K562 (cell line): ENCODE results near the gene C11orf98. TPM values are rescaled to one million over a fixed set of nuclear protein-coding genes. Genes with fewer than 3 reads are reported as not detected.
A peak's percentile ranks its signal among the peaks of the same experiment; 100 is the strongest.

Experiments
- ATAC-seq: fragments of 200-7000 bp; cut with Tn5 transposase; 3 replicates; pipeline ENCODE4 v1.9.1; 2020; ENCODE audit warnings: moderate library complexity
- BruUV-seq: library from RNA; stranded (reverse); fragments of 400-500 nt; replicated peaks from 2 replicates; lab custom pipeline; 2021; lab: Mats Ljungman, UMichigan
- CTCF ChIA-PET: fragments of 300-600 bp; formaldehyde crosslinking; extraction: SDS; loops from one replicate; lab custom pipeline; 2021; ENCODE audit warnings: low intra/inter-chr PET ratio; lab: Yijun Ruan, JAX
- POLR2A ChIA-PET: fragments of 300-600, 350-650 bp; sonication (Branson Sonifier 250); formaldehyde crosslinking; extraction: SDS; loops from one replicate; lab custom pipeline; 2021; ENCODE audit warnings: antibody characterized with exemption, inconsistent platforms; lab: Yijun Ruan, JAX
- DNase-seq, 4 experiments: peaks; one replicate each; pipeline versions ENCODE4 v3.0.0 to v3.0.0-alpha.2; 2011 to 2018; ENCODE audit warnings: low spot score in 3 of 4, mixed read lengths in 3 of 4; ENCODE audit errors: extremely low read depth in 1 of 4
- FAIRE-seq: peaks from 2 replicates; lab custom pipeline; 2011; peaks lifted over from hg19 to GRCh38; lab: Jason Lieb, UNC
- H2AFZ ChIP-seq: 2 replicates; pipeline ENCODE4 v1.6.0; 2011; ENCODE audit warnings: low read depth, low read length, control low read depth, inconsistent platforms
- H3K27ac ChIP-seq: fragments of 200-600 bp; 3 replicates; pipeline ENCODE4 v1.8.0; 2011; ENCODE audit warnings: low read depth, mild to moderate bottlenecking, control low read depth, inconsistent platforms, low read length, moderate library complexity, mixed read lengths; ENCODE audit errors: extremely low read depth
- H3K27me3 ChIP-seq, 2 experiments: fragments of 300-600 bp in 1 of 2; 2 replicates in 1 of 2; 3 replicates in 1 of 2; pipeline versions ENCODE4 v1.6.0 to v1.8.0; 2011; ENCODE audit warnings: inconsistent platforms in 2 of 2, low read length in 2 of 2, mild to moderate bottlenecking in 1 of 2, mixed read lengths in 1 of 2, moderate library complexity in 1 of 2; ENCODE audit not compliant: control insufficient read depth in 2 of 2, insufficient read depth in 2 of 2
- H3K36me3 ChIP-seq: fragments of 300-600 bp; 3 replicates; pipeline ENCODE4 v1.8.0; 2011; ENCODE audit warnings: mild to moderate bottlenecking, low read length, inconsistent platforms; ENCODE audit not compliant: control insufficient read depth, insufficient read depth
- H3K4me1 ChIP-seq, 2 experiments: fragments of 200-600 bp in 1 of 2; replicated peaks in 1 of 2; 2 replicates in 1 of 2; 3 replicates in 1 of 2; pipeline versions ENCODE4 v1.5.1 to v1.8.0; 2011; ENCODE audit warnings: inconsistent platforms in 2 of 2, low read length in 2 of 2, mild to moderate bottlenecking in 1 of 2, mixed read lengths in 1 of 2, moderate library complexity in 1 of 2; ENCODE audit not compliant: control insufficient read depth in 2 of 2, insufficient read depth in 2 of 2
- H3K4me2 ChIP-seq: 2 replicates; pipeline ENCODE4 v1.6.1; 2011; ENCODE audit warnings: low read length, control low read depth, inconsistent platforms, mixed read lengths; ENCODE audit not compliant: insufficient read depth
- H3K4me3 ChIP-seq: fragments of 200-600 bp; sonication (generic), shearing (Covaris generic); 2 replicates; pipeline ENCODE4 v1.5.1; 2016; ENCODE audit warnings: control low read depth, inconsistent platforms
- H3K79me2 ChIP-seq: fragments of 200-600 bp; 3 replicates; pipeline ENCODE4 v1.8.0; 2011; ENCODE audit warnings: low read length, inconsistent platforms; ENCODE audit not compliant: control insufficient read depth, insufficient read depth
- H3K9ac ChIP-seq, 2 experiments: 2 replicates each; pipeline versions ENCODE4 v1.6.0 to v1.6.1; 2011; ENCODE audit warnings: low read depth in 2 of 2, low read length in 2 of 2, control low read depth in 1 of 2, inconsistent platforms in 1 of 2, mild to moderate bottlenecking in 1 of 2, mixed read lengths in 1 of 2; ENCODE audit not compliant: insufficient read depth in 1 of 2
- H3K9me1 ChIP-seq: one replicate; pipeline ENCODE4 v1.6.0; 2011; ENCODE audit warnings: inconsistent platforms, mild to moderate bottlenecking, low read length, moderate library complexity; ENCODE audit not compliant: control insufficient read depth, insufficient read depth
- H3K9me3 ChIP-seq: replicated peaks from 2 replicates; pipeline ENCODE4 v1.5.1; 2011; ENCODE audit warnings: low read depth, low read length, inconsistent platforms; ENCODE audit not compliant: control insufficient read depth, insufficient read depth
- H4K20me1 ChIP-seq: replicated peaks from 2 replicates; pipeline ENCODE4 v1.6.1; 2011; ENCODE audit warnings: low read length, inconsistent platforms, mixed read lengths; ENCODE audit not compliant: control insufficient read depth, insufficient read depth
- FOXK1 ChIP-seq: sonication (generic); formaldehyde crosslinking; IDR thresholded peaks from 2 replicates; pipeline ENCODE4 v1.8.0; 2022; ENCODE audit warnings: missing genetic modification reagents, mild to moderate bottlenecking, borderline replicate concordance
- GABPB1 ChIP-seq: sonication (generic); formaldehyde crosslinking; IDR thresholded peaks from 2 replicates; pipeline ENCODE4 v1.8.0; 2022; ENCODE audit warnings: mild to moderate bottlenecking, missing genetic modification reagents
- HNRNPUL1 ChIP-seq: fragments of 200-400 bp; formaldehyde crosslinking; IDR thresholded peaks from 2 replicates; pipeline ENCODE4 v1.6.1; 2017; ENCODE audit warnings: low read length
- JUN ChIP-seq, 2 experiments: sonication (generic) in 1 of 2; formaldehyde crosslinking in 1 of 2; IDR thresholded peaks; 2 replicates each; pipeline versions ENCODE4 v1.6.1 to v1.8.0; 2012 to 2022; ENCODE audit warnings: borderline replicate concordance in 2 of 2, mild to moderate bottlenecking in 2 of 2, improper control_type of control experiment in 1 of 2, low read depth in 1 of 2, low read length in 1 of 2, missing genetic modification reagents in 1 of 2
- POLR2G ChIP-seq: fragments of 200-400 bp; formaldehyde crosslinking; IDR thresholded peaks from 2 replicates; pipeline ENCODE4 v1.6.1; 2017; ENCODE audit warnings: low read depth, mild to moderate bottlenecking, antibody characterized with exemption, low read length, moderate library complexity
- PURB ChIP-seq: sonication (generic); formaldehyde crosslinking; IDR thresholded peaks from 2 replicates; pipeline ENCODE4 v1.9.0; 2021; ENCODE audit warnings: low read depth, mild to moderate bottlenecking, missing genetic modification reagents
- SIRT6 ChIP-seq: IDR thresholded peaks from one replicate; pipeline ENCODE4 v1.6.1; 2012; ENCODE audit warnings: low read depth, mild to moderate bottlenecking, control low read depth, inconsistent platforms, low read length, moderate library complexity
- ZNF134 ChIP-seq: fragments of 250-450 bp; sonication (Bioruptor Pico); conservative IDR thresholded peaks from 2 replicates; pipeline ENCODE4 v1.4.0; 2020
- WGBS: fragments of 100-300 bp; shearing (Covaris generic); methylation state at CpG from one replicate; pipeline ENCODE4 v1.1.6; 2016; ENCODE audit warnings: low coverage, mixed read lengths; ENCODE audit not compliant: insufficient coverage; ENCODE audit errors: missing lambda C conversion rate; 5-methylcytosine and 5-hydroxymethylcytosine counted together
- in situ Hi-C: fragments of 300-500 bp; cut with MboI; formaldehyde crosslinking; loops from 4 replicates; pipeline ENCODE4 v1.15.0; 2018; ENCODE audit warnings: inconsistent platforms, mixed read lengths
- intact Hi-C: fragments of 100-400 bp; cut with micrococcal nuclease; formaldehyde crosslinking; loops from 2 replicates; pipeline ENCODE4 v1.14.2; 2022
- polyA plus RNA-seq, 8 experiments: library from polyadenylated mRNA; depleted of rRNA in 4 of 8; stranded (reverse) in 5 of 8; unstranded in 3 of 8; fragments of >200 nt; fragmentation: Nextera tagmentation in 2 of 8; fragmentation: Illumina TruSeq in 1 of 8; extraction: Ambion mirVana in 2 of 8; extraction: Trizol in 1 of 8; gene quantifications; 2 replicates each; pipeline versions ENCODE4 v1.2.1 to v1.2.3, GENCODE V29; 2011 to 2014; ENCODE audit warnings: inconsistent platforms in 1 of 8, missing spikeins in 1 of 8
- total RNA-seq, 7 experiments: library from RNA; depleted of rRNA in 6 of 7; stranded (reverse); fragments of >200 nt in 6 of 7; fragmentation: Illumina TruSeq in 2 of 7; extraction: Trizol in 2 of 7; gene quantifications; 2 replicates each; pipeline versions ENCODE4 v1.2.1 to v1.2.3, GENCODE V29; 2011 to 2021; ENCODE audit warnings: low replicate concordance in 1 of 7
- TF ChIP-seq, protein P1 (sequence below): fragments of 450-650 bp; IDR thresholded peaks from 2 replicates; pipeline ENCODE4 v1.6.1; 2016; ENCODE audit warnings: antibody characterized with exemption

C11orf98 gene
- total and polyA plus RNA-seq, 9 of the 15 experiments (the other 6 are each of a cell fraction or from before 2014, with no cell fraction given), result 103 to 352 (median 218) TPM

GRCh38 chr11:62645946-62646824 lies 18.8 kb downstream of the C11orf98 start, which contains the start of gene GANAB (continued):
- no peak for TF ChIP-seq JUN (IDR thresholded peaks at IDR 0.05; ENCODE audit: borderline replicate concordance, low read depth, low read length)
- TF ChIP-seq JUN (CRISPR knock-in tag; IDR thresholded peaks at IDR 0.05; ENCODE audit: borderline replicate concordance), result no peak
- peak; percentile 98 for TF ChIP-seq POLR2G
- no peak for TF ChIP-seq ZNF134 (CRISPR knock-in tag)
- TF ChIP-seq PURB, result no peak
- TF ChIP-seq, protein P1, sequence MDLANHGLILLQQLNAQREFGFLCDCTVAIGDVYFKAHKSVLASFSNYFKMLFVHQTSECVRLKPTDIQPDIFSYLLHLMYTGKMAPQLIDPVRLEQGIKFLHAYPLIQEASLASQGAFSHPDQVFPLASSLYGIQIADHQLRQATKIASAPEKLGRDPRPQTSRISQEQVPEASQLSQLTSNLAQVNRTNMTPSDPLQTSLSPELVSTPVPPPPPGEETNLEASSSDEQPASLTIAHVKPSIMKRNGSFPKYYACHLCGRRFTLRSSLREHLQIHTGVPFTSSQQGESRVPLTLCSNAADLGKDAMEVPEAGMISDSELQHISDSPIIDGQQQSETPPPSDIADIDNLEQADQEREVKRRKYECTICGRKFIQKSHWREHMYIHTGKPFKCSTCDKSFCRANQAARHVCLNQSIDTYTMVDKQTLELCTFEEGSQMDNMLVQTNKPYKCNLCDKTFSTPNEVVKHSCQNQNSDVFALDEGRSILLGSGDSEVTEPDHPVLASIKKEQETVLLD, result no peak

GRCh38 chr11:62645671-62645945 lies 19.4 kb downstream of the C11orf98 start:
- Histone ChIP-seq H3K79me2 (peaks cover 67% of the 10 kb centered on the region), H3K36me3 (peaks cover 67% of the 10 kb centered on the region), H3K27me3 (no peaks in the 10 kb centered on the region), H3K4me1 (peaks cover 12 to 32% of the 10 kb centered on the region in 2 experiments), H3K4me2 (peak overlapping the region; percentile 99), H3K9ac (peak overlapping the region; percentile 97 to 99), H3K9me3 (no peaks in the 10 kb centered on the region), H3K4me3 (peak overlapping the region; percentile 97), H3K9me1 (no peaks in the 10 kb centered on the region), H3K27ac (peak overlapping the region; percentile 96), H2AFZ (peak overlapping the region; percentile 62), H4K20me1 (peaks cover 20% of the 10 kb centered on the region)
- TF ChIP-seq GABPB1 (CRISPR knock-in tag) (0 out of 2 replicates have a peak, but pooled peaks have one; percentile 11), HNRNPUL1 (0 out of 2 replicates have a peak, but pooled peaks have one; percentile 67), FOXK1 (0 out of 2 replicates have a peak, but pooled peaks have one; percentile 44), SIRT6 (no peak)
- ATAC-seq (peak; percentile 1), FAIRE-seq (peak; percentile 23), DNase-seq (no peak)
- in situ Hi-C loops, result no loop called here
- CTCF ChIA-PET, result interaction anchor here (1.1 kb wide), 1 partner anchor 33 kb away, joined by 3 read pairs; the partner anchor contains the start of gene ROM1
- intact Hi-C loops, result no loop called here
- BruUV-seq, result no TSS peak
- WGBS, result 1% methylated on average over 11 of the region's 11 CpGs
- POLR2A ChIA-PET, result interaction anchor here (0.5 to 4.5 kb wide), 11 partner anchors 9 to 166 kb away, joined by 3 to 83 read pairs (median 6); partner anchors contain the start of genes B3GAT3, BSCL2, C11orf98 and CSKMT
